SK-N-SH treated with all-trans-retinoic acid at 6 μM for 48 hours (cell line): ENCODE data around the gene IFT25.
"Not testable (repeated sequence)": the region's sequence is repeated elsewhere in the genome, so short reads cannot be mapped to it uniquely, and the experiment has no call there.

Source experiments
- ARNTL ChIP-seq: fragments of 450-650 bp; formaldehyde crosslinking; IDR thresholded peaks from 2 replicates; pipeline ENCODE4 v1.5.0; 2020; ENCODE audit warnings: low read depth, mild to moderate bottlenecking, moderate library complexity, borderline replicate concordance
- PATZ1 ChIP-seq: fragments of 250-450 bp; sonication (Bioruptor Pico); IDR thresholded peaks from 2 replicates; pipeline ENCODE4 v1.8.0; 2020; ENCODE audit warnings: mild to moderate bottlenecking, moderate library complexity, borderline replicate concordance
- POU6F1 ChIP-seq: fragments of 250-450 bp; sonication (Bioruptor Pico); IDR thresholded peaks from 2 replicates; pipeline ENCODE4 v1.8.0; 2021; ENCODE audit warnings: low read depth, mild to moderate bottlenecking, moderate library complexity, borderline replicate concordance
- RARB ChIP-seq: fragments of 250-450 bp; sonication (Bioruptor Pico); IDR thresholded peaks from 2 replicates; pipeline ENCODE4 v1.8.0; 2021; ENCODE audit warnings: mild to moderate bottlenecking, moderate library complexity
- TOX ChIP-seq: fragments of 250-450 bp; sonication (Bioruptor Pico); IDR thresholded peaks from 2 replicates; pipeline ENCODE4 v1.8.0; 2021; ENCODE audit warnings: mild to moderate bottlenecking, moderate library complexity, borderline replicate concordance
- ZC3H10 ChIP-seq: fragments of 250-450 bp; sonication (Bioruptor Pico); IDR thresholded peaks from 2 replicates; pipeline ENCODE4 v1.5.1; 2021; ENCODE audit warnings: mild to moderate bottlenecking, moderate library complexity
- ZNF70 ChIP-seq: fragments of 450-650 bp; formaldehyde crosslinking; IDR thresholded peaks from 2 replicates; pipeline ENCODE4 v1.5.0; 2020; ENCODE audit warnings: mild to moderate bottlenecking, moderate library complexity
- ZNF8 ChIP-seq: fragments of 450-650 bp; formaldehyde crosslinking; IDR thresholded peaks from 2 replicates; pipeline ENCODE4 v1.5.0; 2020; ENCODE audit warnings: mild to moderate bottlenecking, moderate library complexity

GRCh38 chr1:53875150-53875549 is 70.3 kb downstream of the IFT25 start:
- TF ChIP-seq POU6F1; PATZ1; TOX (CRISPR knock-in tag); ZNF70 (CRISPR knock-in tag); ZNF8 (CRISPR knock-in tag); RARB; ZC3H10 (CRISPR knock-in tag); ARNTL (CRISPR knock-in tag): not testable (repeated sequence)
